ENCODE data around the gene CBLIF.
"Not testable (repeated sequence)": the region's sequence is repeated elsewhere in the genome, so short reads cannot be mapped to it uniquely, and the experiment has no call there.

The CBLIF gene

DNA sequence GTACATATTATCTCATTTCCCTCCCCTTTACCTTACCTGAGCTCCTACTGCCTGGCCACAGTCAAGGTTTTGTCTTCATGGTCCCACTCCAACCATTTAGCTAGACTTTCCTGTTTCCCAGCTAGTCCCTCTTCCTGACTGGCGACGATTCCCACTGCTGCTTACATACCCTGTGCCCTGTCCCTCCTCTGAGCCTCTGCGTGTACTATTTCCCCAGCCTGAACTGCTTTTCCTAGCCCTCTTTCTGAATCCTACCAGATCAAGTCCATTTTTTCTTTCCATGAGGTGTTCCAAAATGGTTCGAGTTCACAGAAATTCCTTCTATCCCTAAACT, 58.1 kb downstream of the CBLIF start:
- TF ChIP-seq, protein P1, sequence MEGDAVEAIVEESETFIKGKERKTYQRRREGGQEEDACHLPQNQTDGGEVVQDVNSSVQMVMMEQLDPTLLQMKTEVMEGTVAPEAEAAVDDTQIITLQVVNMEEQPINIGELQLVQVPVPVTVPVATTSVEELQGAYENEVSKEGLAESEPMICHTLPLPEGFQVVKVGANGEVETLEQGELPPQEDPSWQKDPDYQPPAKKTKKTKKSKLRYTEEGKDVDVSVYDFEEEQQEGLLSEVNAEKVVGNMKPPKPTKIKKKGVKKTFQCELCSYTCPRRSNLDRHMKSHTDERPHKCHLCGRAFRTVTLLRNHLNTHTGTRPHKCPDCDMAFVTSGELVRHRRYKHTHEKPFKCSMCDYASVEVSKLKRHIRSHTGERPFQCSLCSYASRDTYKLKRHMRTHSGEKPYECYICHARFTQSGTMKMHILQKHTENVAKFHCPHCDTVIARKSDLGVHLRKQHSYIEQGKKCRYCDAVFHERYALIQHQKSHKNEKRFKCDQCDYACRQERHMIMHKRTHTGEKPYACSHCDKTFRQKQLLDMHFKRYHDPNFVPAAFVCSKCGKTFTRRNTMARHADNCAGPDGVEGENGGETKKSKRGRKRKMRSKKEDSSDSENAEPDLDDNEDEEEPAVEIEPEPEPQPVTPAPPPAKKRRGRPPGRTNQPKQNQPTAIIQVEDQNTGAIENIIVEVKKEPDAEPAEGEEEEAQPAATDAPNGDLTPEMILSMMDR (IDR thresholded peaks at IDR 0.05; ENCODE audit: low read depth, low read length, poor library complexity, severe bottlenecking) = no peak
- no peak for TF ChIP-seq EZH2phosphoT487 (IDR thresholded peaks at IDR 0.05; ENCODE audit: borderline replicate concordance, low read length)
- H3K9me3 ChIP-seq (ENCODE audit: control insufficient read depth, insufficient read depth, low read length) = no peaks in the 10 kb centered on the region
- H3K4me3 ChIP-seq (ENCODE audit: low read length) = no peak overlapping the region
- no peaks in the 10 kb centered on the region for H3K36me3 ChIP-seq (ENCODE audit: control insufficient read depth, low read length)
- H3F3A ChIP-seq (ENCODE audit: control insufficient read depth, insufficient read depth) = no peaks in the 10 kb centered on the region
- no peaks in the 10 kb centered on the region for H3K9me2 ChIP-seq (replicated peaks; ENCODE audit: control insufficient read depth, low read length)
- H3K4me2 ChIP-seq (ENCODE audit: low read length) = no peak overlapping the region
- no peaks in the 10 kb centered on the region for H3K79me2 ChIP-seq (ENCODE audit: control insufficient read depth, low read length)
- H3K4me1 ChIP-seq (ENCODE audit: control insufficient read depth, low read length) = no peaks in the 10 kb centered on the region
- H3K27ac ChIP-seq (ENCODE audit: low read depth, low read length) = no peak overlapping the region
- H3K27me3 ChIP-seq (ENCODE audit: control insufficient read depth, low read length) = no peaks in the 10 kb centered on the region
- no peaks in the 10 kb centered on the region for H4K20me1 ChIP-seq (ENCODE audit: control insufficient read depth, insufficient read depth, low read depth, low read length)

DNA sequence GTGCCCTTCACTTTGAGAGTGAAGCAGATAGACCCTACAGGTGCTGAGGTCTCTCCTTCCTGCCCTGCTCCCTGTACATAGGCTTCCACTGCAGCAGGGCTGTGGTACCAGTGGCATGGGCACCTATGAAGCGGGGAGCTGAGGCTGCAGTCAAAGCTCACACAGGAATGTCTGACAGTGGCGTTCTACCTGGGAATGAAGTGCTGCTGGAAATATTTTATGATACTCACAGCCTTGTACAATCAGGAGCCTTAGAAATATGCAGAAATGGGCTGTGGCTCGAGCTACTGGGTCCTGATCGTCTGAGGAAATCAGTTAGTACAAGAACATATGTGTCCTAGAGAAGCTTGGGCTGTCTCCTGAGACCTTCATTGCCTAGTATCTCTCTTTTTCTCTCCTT, 59.5 kb downstream of the CBLIF start:
- TF ChIP-seq, protein P1 (IDR thresholded peaks at IDR 0.05; ENCODE audit: low read depth, low read length, poor library complexity, severe bottlenecking) = no peak
- no peak for TF ChIP-seq EZH2phosphoT487 (IDR thresholded peaks at IDR 0.05; ENCODE audit: borderline replicate concordance, low read length)
- no peaks in the 10 kb centered on the region for H3K79me2 ChIP-seq (ENCODE audit: control insufficient read depth, low read length)
- H3K4me1 ChIP-seq (ENCODE audit: control insufficient read depth, low read length) = no peaks in the 10 kb centered on the region
- H3K9me2 ChIP-seq (replicated peaks; ENCODE audit: control insufficient read depth, low read length) = no peaks in the 10 kb centered on the region
- H3K4me3 ChIP-seq (ENCODE audit: low read length) = no peak overlapping the region
- no peaks in the 10 kb centered on the region for H4K20me1 ChIP-seq (ENCODE audit: control insufficient read depth, insufficient read depth, low read depth, low read length)
- no peak overlapping the region for H3K4me2 ChIP-seq (ENCODE audit: low read length)
- no peaks in the 10 kb centered on the region for H3F3A ChIP-seq (ENCODE audit: control insufficient read depth, insufficient read depth)
- H3K27ac ChIP-seq (ENCODE audit: low read depth, low read length) = no peak overlapping the region
- no peaks in the 10 kb centered on the region for H3K36me3 ChIP-seq (ENCODE audit: control insufficient read depth, low read length)
- no peaks in the 10 kb centered on the region for H3K9me3 ChIP-seq (ENCODE audit: control insufficient read depth, insufficient read depth, low read length)
- H3K27me3 ChIP-seq (ENCODE audit: control insufficient read depth, low read length) = no peaks in the 10 kb centered on the region

DNA sequence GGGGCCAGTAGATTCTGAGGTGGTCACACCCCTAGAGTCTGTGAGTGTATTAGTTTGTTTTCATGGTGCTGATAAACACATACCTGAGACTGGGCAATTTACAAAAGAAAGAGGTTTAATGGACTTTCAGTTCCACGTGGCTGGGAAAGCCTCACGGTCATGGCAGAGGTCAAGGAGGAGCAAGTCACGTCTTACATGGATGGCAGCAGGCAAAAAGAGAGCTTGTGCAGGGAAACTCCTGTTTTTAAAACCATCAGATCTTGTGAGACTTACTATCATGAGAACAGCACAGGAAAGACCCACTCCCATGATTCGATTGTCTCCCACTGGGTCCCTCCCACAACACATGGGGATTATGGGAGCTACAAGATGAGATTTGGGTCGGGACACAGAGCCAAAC, 60.9 kb downstream of the CBLIF start:
- not testable (repeated sequence) for H3K4me1 ChIP-seq (ENCODE audit: control insufficient read depth, low read length); H3K9me2 ChIP-seq (replicated peaks; ENCODE audit: control insufficient read depth, low read length); H3K27me3 ChIP-seq (ENCODE audit: control insufficient read depth, low read length); H3K9me3 ChIP-seq (ENCODE audit: control insufficient read depth, insufficient read depth, low read length); H3K27ac ChIP-seq (ENCODE audit: low read depth, low read length); H3K36me3 ChIP-seq (ENCODE audit: control insufficient read depth, low read length); H3K4me2 ChIP-seq (ENCODE audit: low read length); H3F3A ChIP-seq (ENCODE audit: control insufficient read depth, insufficient read depth); H3K79me2 ChIP-seq (ENCODE audit: control insufficient read depth, low read length); H4K20me1 ChIP-seq (ENCODE audit: control insufficient read depth, insufficient read depth, low read depth, low read length); H3K4me3 ChIP-seq (ENCODE audit: low read length)

DNA sequence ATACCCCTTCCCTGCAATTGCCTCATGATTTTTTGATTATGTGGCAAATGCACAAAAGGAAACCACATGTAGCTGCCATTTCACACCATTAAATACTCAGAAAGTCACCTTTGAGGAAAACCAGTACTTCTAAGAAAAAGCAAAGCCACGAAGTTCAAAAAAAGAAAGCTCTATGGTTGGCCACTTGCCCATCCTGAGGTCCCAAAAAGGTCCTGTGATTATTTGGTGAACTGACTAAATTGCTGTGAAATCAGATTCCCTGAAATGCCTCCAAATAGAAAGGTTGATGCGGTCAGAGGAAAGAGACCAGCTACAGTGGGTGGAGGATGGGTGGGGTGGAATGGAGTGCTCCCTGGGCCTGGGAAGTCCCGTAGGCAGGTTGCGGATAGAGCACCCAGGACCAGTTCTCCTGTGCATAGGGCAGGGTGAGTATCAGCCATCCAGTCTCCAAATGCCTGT, 61.6 kb downstream of the CBLIF start:
- no peak overlapping the region for H3K4me3 ChIP-seq (ENCODE audit: low read length)
- H4K20me1 ChIP-seq (ENCODE audit: control insufficient read depth, insufficient read depth, low read depth, low read length) = no peaks in the 10 kb centered on the region
- TF ChIP-seq, protein P1 (IDR thresholded peaks at IDR 0.05; ENCODE audit: low read depth, low read length, poor library complexity, severe bottlenecking) = no peak
- no peak for TF ChIP-seq EZH2phosphoT487 (IDR thresholded peaks at IDR 0.05; ENCODE audit: borderline replicate concordance, low read length)
- H3K27ac ChIP-seq (ENCODE audit: low read depth, low read length) = no peak overlapping the region
- no peaks in the 10 kb centered on the region for H3K36me3 ChIP-seq (ENCODE audit: control insufficient read depth, low read length)
- H3K9me3 ChIP-seq (ENCODE audit: control insufficient read depth, insufficient read depth, low read length) = no peaks in the 10 kb centered on the region
- H3K4me2 ChIP-seq (ENCODE audit: low read length) = no peak overlapping the region
- H3F3A ChIP-seq (ENCODE audit: control insufficient read depth, insufficient read depth) = no peaks in the 10 kb centered on the region
- H3K27me3 ChIP-seq (ENCODE audit: control insufficient read depth, low read length) = no peaks in the 10 kb centered on the region
- H3K79me2 ChIP-seq (ENCODE audit: control insufficient read depth, low read length) = no peaks in the 10 kb centered on the region
- H3K9me2 ChIP-seq (replicated peaks; ENCODE audit: control insufficient read depth, low read length) = no peaks in the 10 kb centered on the region
- H3K4me1 ChIP-seq (ENCODE audit: control insufficient read depth, low read length) = no peaks in the 10 kb centered on the region
